HepG2 (cell line): ENCODE measurements around the gene LRSAM1. TPM values are rescaled to one million over a fixed set of nuclear protein-coding genes. Genes with fewer than 3 reads are reported as not detected.

Experiments used
- ARNT ChIP-seq: fragments of 450-650 bp; IDR thresholded peaks from 2 replicates; pipeline ENCODE4 v1.6.1; 2017
- ATF5 ChIP-seq: sonication (generic); formaldehyde crosslinking; IDR thresholded peaks from 2 replicates; pipeline ENCODE4 v1.4.0; 2020; ENCODE audit warnings: mild to moderate bottlenecking, low read depth, missing genetic modification reagents
- ETV6 ChIP-seq: sonication (generic); formaldehyde crosslinking; conservative IDR thresholded peaks from 2 replicates; pipeline ENCODE4 v1.4.0; 2020; ENCODE audit warnings: missing genetic modification reagents
- GABPB1 ChIP-seq: IDR thresholded peaks from 2 replicates; pipeline ENCODE4 v1.6.1; 2016; ENCODE audit warnings: mild to moderate bottlenecking, missing genetic modification reagents, moderate library complexity, missing compliant biosample characterization
- GATA4 ChIP-seq: sonication (generic); IDR thresholded peaks from 2 replicates; pipeline ENCODE4 v1.6.1; 2016; ENCODE audit warnings: antibody characterized with exemption, low read depth, borderline replicate concordance
- HDAC2 ChIP-seq: sonication (generic); formaldehyde crosslinking; IDR thresholded peaks from 2 replicates; pipeline ENCODE4 v1.4.0; 2020; ENCODE audit warnings: missing genetic modification reagents
- KAT8 ChIP-seq: IDR thresholded peaks from 2 replicates; pipeline ENCODE4 v1.6.1; 2016; ENCODE audit warnings: missing genetic modification reagents, missing compliant biosample characterization
- NFE2L1 ChIP-seq: sonication (generic); formaldehyde crosslinking; IDR thresholded peaks from 2 replicates; pipeline ENCODE4 v1.4.0; 2020; ENCODE audit warnings: missing genetic modification reagents, mild to moderate bottlenecking, borderline replicate concordance
- POLR2A ChIP-seq, 2 experiments: IDR thresholded peaks; 2 replicates each; pipeline ENCODE4 v1.6.1; 2011; ENCODE audit warnings: low read depth in 2 of 2, low read length in 2 of 2, mild to moderate bottlenecking in 1 of 2, moderate library complexity in 1 of 2; ENCODE audit not compliant: insufficient read depth in 1 of 2
- SALL2 ChIP-seq: sonication (generic); formaldehyde crosslinking; IDR thresholded peaks from 2 replicates; pipeline ENCODE4 v1.8.1; 2023; ENCODE audit warnings: mild to moderate bottlenecking, missing genetic modification reagents, inconsistent platforms
- SRSF1 ChIP-seq: fragments of 200-400 bp; formaldehyde crosslinking; optimal IDR thresholded peaks from 2 replicates; pipeline ENCODE3; 2017; ENCODE audit warnings: mild to moderate bottlenecking, low read depth, low read length, moderate library complexity
- SYNCRIP ChIP-seq: fragments of 200-400 bp; formaldehyde crosslinking; IDR thresholded peaks from 2 replicates; pipeline ENCODE4 v1.6.1; 2018; ENCODE audit warnings: mild to moderate bottlenecking, low read depth, low read length; ENCODE audit not compliant: insufficient read depth
- TCF7L2 ChIP-seq: IDR thresholded peaks from 2 replicates; pipeline ENCODE4 v1.6.1; 2011; ENCODE audit warnings: mild to moderate bottlenecking, low read depth, low read length, moderate library complexity
- ZEB1 ChIP-seq: IDR thresholded peaks from 2 replicates; pipeline ENCODE4 v1.6.1; 2012; ENCODE audit warnings: mild to moderate bottlenecking, low read depth, inconsistent platforms; ENCODE audit not compliant: insufficient replicate concordance
- ZFP37 ChIP-seq: sonication (generic); formaldehyde crosslinking; IDR thresholded peaks from 2 replicates; pipeline ENCODE4 v1.4.0; 2020; ENCODE audit warnings: missing genetic modification reagents, borderline replicate concordance
- ZNF24 ChIP-seq: fragments of 450-650 bp; IDR thresholded peaks from 2 replicates; pipeline ENCODE4 v1.6.1; 2017; ENCODE audit warnings: antibody characterized with exemption, mild to moderate bottlenecking
- ZNF280D ChIP-seq: sonication (generic); formaldehyde crosslinking; IDR thresholded peaks from 2 replicates; pipeline ENCODE4 v1.5.1; 2020; ENCODE audit warnings: mild to moderate bottlenecking, missing genetic modification reagents
- ZNF496 ChIP-seq: sonication (generic); formaldehyde crosslinking; IDR thresholded peaks from 2 replicates; pipeline ENCODE4 v1.8.1; 2023; ENCODE audit warnings: mild to moderate bottlenecking, moderate library complexity, missing genetic modification reagents; ENCODE audit not compliant: insufficient replicate concordance
- ZNF577 ChIP-seq: sonication (generic); formaldehyde crosslinking; IDR thresholded peaks from 2 replicates; pipeline ENCODE4 v1.4.0; 2020; ENCODE audit warnings: mild to moderate bottlenecking, low read depth, missing genetic modification reagents, borderline replicate concordance
- polyA plus RNA-seq, 8 experiments: library from polyadenylated mRNA; depleted of rRNA in 3 of 8; stranded (reverse) in 7 of 8; unstranded in 1 of 8; fragments of >200 nt; fragmentation: Illumina TruSeq in 4 of 8; extraction: Trizol in 4 of 8; gene quantifications; 2 replicates each; pipeline versions ENCODE4 v1.2.1 to v1.2.3, GENCODE V29; 2011 to 2016; ENCODE audit warnings: low read depth in 4 of 8, missing spikeins in 1 of 8, mixed read lengths in 1 of 8; ENCODE audit not compliant: insufficient read depth in 1 of 8
- total RNA-seq, 5 experiments: library from RNA; depleted of rRNA; stranded (reverse); fragments of >200 nt; fragmentation: Illumina TruSeq; extraction: Trizol; gene quantifications; 2 replicates each; pipeline ENCODE4 v1.2.3, GENCODE V29; 2016; ENCODE audit warnings: low read depth in 1 of 5
- TF ChIP-seq, protein P1 (sequence below): sonication (generic); formaldehyde crosslinking; IDR thresholded peaks from 2 replicates; pipeline ENCODE4 v1.4.0; 2020; ENCODE audit warnings: low read depth, missing genetic modification reagents
- TF ChIP-seq, protein P2 (sequence below): sonication (generic); formaldehyde crosslinking; IDR thresholded peaks from 2 replicates; pipeline ENCODE4 v1.4.0; 2020; ENCODE audit warnings: low read depth, mild to moderate bottlenecking, missing genetic modification reagents

The LRSAM1 gene
- total and polyA plus RNA-seq, 2 of the 13 experiments (the other 11 are each of a cell fraction or from before 2014, with no cell fraction given), result 8.7 to 10.2 TPM

DNA sequence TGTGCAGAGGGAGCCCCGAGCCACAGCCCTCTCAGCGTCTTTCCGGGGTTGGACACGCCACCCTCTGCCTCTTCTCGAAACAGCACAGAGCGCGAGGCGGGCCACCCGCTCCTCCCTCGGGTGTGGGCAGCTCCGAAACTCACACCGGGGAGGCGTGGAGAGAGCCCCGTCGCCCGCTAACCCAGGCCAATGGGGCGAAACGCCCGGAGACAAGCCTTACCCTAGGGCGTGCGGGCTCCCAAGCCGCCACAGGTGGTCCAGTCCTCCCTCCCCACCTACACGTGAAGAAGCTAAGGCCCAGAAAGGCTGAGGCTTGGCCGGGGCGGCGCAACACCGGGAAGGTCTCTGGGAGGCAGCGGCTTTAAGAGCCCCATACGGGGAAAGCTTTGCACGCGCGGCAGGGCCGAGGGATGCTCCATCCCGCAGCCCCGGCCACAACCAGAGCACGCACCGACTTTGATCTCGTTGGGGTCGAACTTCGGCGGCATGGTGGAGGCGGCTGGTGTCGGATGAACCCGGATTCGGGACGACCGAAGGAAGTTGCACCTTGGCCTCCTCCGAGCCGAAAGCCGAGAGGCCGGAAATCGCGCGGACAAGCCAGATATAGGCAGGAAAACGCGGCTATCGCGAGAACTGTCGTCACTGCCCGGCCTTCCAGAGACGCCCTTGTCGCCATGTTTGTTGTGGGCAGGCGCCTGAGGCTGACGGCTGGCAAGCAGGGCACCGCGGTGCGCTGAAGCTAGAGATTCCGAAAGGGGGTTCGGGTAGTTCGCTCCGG, at the start of gene LRSAM1, which contains the start of gene RPL12 (continued):
- TF ChIP-seq, protein P1, sequence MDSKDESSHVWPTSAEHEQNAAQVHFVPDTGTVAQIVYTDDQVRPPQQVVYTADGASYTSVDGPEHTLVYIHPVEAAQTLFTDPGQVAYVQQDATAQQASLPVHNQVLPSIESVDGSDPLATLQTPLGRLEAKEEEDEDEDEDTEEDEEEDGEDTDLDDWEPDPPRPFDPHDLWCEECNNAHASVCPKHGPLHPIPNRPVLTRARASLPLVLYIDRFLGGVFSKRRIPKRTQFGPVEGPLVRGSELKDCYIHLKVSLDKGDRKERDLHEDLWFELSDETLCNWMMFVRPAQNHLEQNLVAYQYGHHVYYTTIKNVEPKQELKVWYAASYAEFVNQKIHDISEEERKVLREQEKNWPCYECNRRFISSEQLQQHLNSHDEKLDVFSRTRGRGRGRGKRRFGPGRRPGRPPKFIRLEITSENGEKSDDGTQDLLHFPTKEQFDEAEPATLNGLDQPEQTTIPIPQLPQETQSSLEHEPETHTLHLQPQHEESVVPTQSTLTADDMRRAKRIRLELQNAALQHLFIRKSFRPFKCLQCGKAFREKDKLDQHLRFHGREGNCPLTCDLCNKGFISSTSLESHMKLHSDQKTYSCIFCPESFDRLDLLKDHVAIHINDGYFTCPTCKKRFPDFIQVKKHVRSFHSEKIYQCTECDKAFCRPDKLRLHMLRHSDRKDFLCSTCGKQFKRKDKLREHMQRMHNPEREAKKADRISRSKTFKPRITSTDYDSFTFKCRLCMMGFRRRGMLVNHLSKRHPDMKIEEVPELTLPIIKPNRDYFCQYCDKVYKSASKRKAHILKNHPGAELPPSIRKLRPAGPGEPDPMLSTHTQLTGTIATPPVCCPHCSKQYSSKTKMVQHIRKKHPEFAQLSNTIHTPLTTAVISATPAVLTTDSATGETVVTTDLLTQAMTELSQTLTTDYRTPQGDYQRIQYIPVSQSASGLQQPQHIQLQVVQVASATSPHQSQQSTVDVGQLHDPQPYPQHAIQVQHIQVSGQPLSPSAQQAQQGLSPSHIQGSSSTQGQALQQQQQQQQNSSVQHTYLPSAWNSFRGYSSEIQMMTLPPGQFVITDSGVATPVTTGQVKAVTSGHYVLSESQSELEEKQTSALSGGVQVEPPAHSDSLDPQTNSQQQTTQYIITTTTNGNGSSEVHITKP (CRISPR knock-in tag), result peak; percentile 28; the same call in 1 of the 2 replicates
- TF ChIP-seq ZNF24 (no peak), ZEB1 (peak; percentile 50), POLR2A (IDR thresholded peaks at IDR 0.05; ENCODE audit: insufficient read depth in 1 of 2, low read depth in 2 of 2, low read length in 2 of 2) (peak; percentile 99 to 100), ARNT (no peak), GABPB1 (peak; percentile 96), SALL2 (CRISPR knock-in tag) (peak; percentile 84), ZNF280D (CRISPR knock-in tag) (peak; percentile 80; the same call in 1 of the 2 replicates), ZFP37 (peak; percentile 87), GATA4 (peak; percentile 88), ATF5 (CRISPR knock-in tag) (peak; percentile 78; the same call in 1 of the 2 replicates), NFE2L1 (CRISPR knock-in tag) (0 out of 2 replicates have a peak, but pooled peaks have one; percentile 22), HDAC2 (peak; percentile 70; the same call in 1 of the 2 replicates), KAT8 (CRISPR knock-in tag) (peak; percentile 89), TCF7L2 (no peak), SRSF1 (peak; percentile 61), ETV6 (CRISPR knock-in tag) (0 out of 2 replicates have a peak, but pooled peaks have one; percentile 30), ZNF577 (CRISPR knock-in tag) (peak; percentile 87; the same call in 1 of the 2 replicates), ZNF496 (CRISPR knock-in tag) (no peak), SYNCRIP (no peak)
- TF ChIP-seq, protein P2, sequence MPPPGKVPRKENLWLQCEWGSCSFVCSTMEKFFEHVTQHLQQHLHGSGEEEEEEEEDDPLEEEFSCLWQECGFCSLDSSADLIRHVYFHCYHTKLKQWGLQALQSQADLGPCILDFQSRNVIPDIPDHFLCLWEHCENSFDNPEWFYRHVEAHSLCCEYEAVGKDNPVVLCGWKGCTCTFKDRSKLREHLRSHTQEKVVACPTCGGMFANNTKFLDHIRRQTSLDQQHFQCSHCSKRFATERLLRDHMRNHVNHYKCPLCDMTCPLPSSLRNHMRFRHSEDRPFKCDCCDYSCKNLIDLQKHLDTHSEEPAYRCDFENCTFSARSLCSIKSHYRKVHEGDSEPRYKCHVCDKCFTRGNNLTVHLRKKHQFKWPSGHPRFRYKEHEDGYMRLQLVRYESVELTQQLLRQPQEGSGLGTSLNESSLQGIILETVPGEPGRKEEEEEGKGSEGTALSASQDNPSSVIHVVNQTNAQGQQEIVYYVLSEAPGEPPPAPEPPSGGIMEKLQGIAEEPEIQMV (CRISPR knock-in tag), result 0 out of 2 replicates have a peak, but pooled peaks have one; percentile 55
